Kidney (tissue), 14 donors: Measurements from ENCODE around the gene TNNI2. TPM values are rescaled to one million over a fixed set of nuclear protein-coding genes. Genes with fewer than 3 reads are reported as not detected.

Source experiments
- DNase-seq, 5 donors: peaks; one replicate each; pipeline ENCODE4 v3.0.0-alpha.2; 2013 to 2020
- FAIRE-seq: peaks from 2 replicates; lab custom pipeline; 2012; peaks lifted over from hg19 to GRCh38; lab: Jason Lieb, UNC
- H3K27ac ChIP-seq, 2 donors: one replicate each; pipeline ENCODE4 v1.7.0; 2013; ENCODE audit warnings: low read depth in 2 of 2, low read length in 2 of 2, inconsistent platforms in 1 of 2
- H3K27me3 ChIP-seq: one replicate; pipeline ENCODE4 v1.7.1; 2013; ENCODE audit warnings: low read length, inconsistent platforms; ENCODE audit not compliant: control insufficient read depth, insufficient read depth
- H3K36me3 ChIP-seq, 3 donors: one replicate each; pipeline versions ENCODE4 v1.7.0 to v1.7.1; 2013; ENCODE audit warnings: low read length in 3 of 3, control low read depth in 1 of 3, inconsistent platforms in 1 of 3; ENCODE audit not compliant: insufficient read depth in 3 of 3, control insufficient read depth in 2 of 3
- H3K4me1 ChIP-seq, 3 donors: one replicate each; pipeline versions ENCODE4 v1.7.0 to v1.7.1; 2013; ENCODE audit warnings: low read length in 3 of 3, inconsistent platforms in 1 of 3, low read depth in 1 of 3; ENCODE audit not compliant: control insufficient read depth in 2 of 3, insufficient read depth in 2 of 3
- H3K4me3 ChIP-seq, 3 donors: one replicate each; pipeline versions ENCODE4 v1.7.0 to v1.8.1; 2013; ENCODE audit warnings: low read length in 3 of 3, control low read depth in 1 of 3, inconsistent platforms in 1 of 3
- H3K9ac ChIP-seq, 3 donors: one replicate each; pipeline versions ENCODE4 v1.7.0 to v1.7.1; 2013; ENCODE audit warnings: low read length in 3 of 3, control low read depth in 1 of 3, inconsistent platforms in 1 of 3
- H3K9me3 ChIP-seq, 3 donors: one replicate each; pipeline versions ENCODE4 v1.7.0 to v1.7.1; 2013; ENCODE audit warnings: low read length in 3 of 3, control low read depth in 1 of 3, inconsistent platforms in 1 of 3; ENCODE audit not compliant: control insufficient read depth in 2 of 3, insufficient read depth in 1 of 3
- CTCF ChIP-seq: IDR thresholded peaks from 3 replicates; pipeline ENCODE4 v1.5.1; 2012; ENCODE audit warnings: mild to moderate bottlenecking, moderate library complexity, borderline replicate concordance; ENCODE audit not compliant: insufficient read depth; ENCODE audit errors: extremely low read depth
- intact Hi-C: fragments of 100-400 bp; cut with DNase I; formaldehyde crosslinking; loops from one replicate; pipeline ENCODE4 v1.11.1; 2022
- polyA plus RNA-seq: library from polyadenylated mRNA; stranded (reverse); fragments of 350-450 nt; fragmentation: Illumina TruSeq; extraction: RNeasy Lipid Tissue Mini Kit (QIAGEN cat#74804); gene quantifications from one replicate; pipeline ENCODE4 v1.2.3, GENCODE V29; 2014; ENCODE audit warnings: low read depth, low replicate concordance; ENCODE audit not compliant: insufficient read depth
- total RNA-seq: library from RNA; stranded (reverse); fragmentation: NEBNext Ultra II Directional; extraction: Animal tissue kit (Norgen Biotek cat#: 25700); gene quantifications from one replicate; pipeline ENCODE4 v1.2.1, GENCODE V29; 2021
- donor health status: control.
- donor health status: control.
- donor health status: control.
- donor health status: control.
- donor health status: control.
- donor health status: DM: yes; HTN: yes; CAD: no.
- donor health status: Normal renal cell carcinoma (clear cell type).

Gene TNNI2
- total and polyA plus RNA-seq, 2 donors from 2014 or later, result 1.3 TPM; not detected in 1

GRCh38 chr11:1835671-1836010, 3.1 kb upstream of the TNNI2 start:
- peaks cover 0 to 9% (median 0%) of the 10 kb centered on the region in 3 donors for H3K4me1 ChIP-seq
- TF ChIP-seq CTCF, result no peak
- no peak overlapping the region for H3K9ac ChIP-seq
- no peaks in the 10 kb centered on the region for H3K9me3 ChIP-seq
- H3K27ac ChIP-seq, result no peak overlapping the region
- H3K36me3 ChIP-seq, result no peaks in the 10 kb centered on the region
- H3K4me3 ChIP-seq, result no peak overlapping the region
- intact Hi-C loops, result loop anchor here (10.0 kb wide), 1 partner anchor 319 kb away; no protein-coding TSS in a partner anchor
- FAIRE-seq (no peak), DNase-seq (peak in 1 of 5 donors; percentile 48)
- no peaks in the 10 kb centered on the region for H3K27me3 ChIP-seq

DNA sequence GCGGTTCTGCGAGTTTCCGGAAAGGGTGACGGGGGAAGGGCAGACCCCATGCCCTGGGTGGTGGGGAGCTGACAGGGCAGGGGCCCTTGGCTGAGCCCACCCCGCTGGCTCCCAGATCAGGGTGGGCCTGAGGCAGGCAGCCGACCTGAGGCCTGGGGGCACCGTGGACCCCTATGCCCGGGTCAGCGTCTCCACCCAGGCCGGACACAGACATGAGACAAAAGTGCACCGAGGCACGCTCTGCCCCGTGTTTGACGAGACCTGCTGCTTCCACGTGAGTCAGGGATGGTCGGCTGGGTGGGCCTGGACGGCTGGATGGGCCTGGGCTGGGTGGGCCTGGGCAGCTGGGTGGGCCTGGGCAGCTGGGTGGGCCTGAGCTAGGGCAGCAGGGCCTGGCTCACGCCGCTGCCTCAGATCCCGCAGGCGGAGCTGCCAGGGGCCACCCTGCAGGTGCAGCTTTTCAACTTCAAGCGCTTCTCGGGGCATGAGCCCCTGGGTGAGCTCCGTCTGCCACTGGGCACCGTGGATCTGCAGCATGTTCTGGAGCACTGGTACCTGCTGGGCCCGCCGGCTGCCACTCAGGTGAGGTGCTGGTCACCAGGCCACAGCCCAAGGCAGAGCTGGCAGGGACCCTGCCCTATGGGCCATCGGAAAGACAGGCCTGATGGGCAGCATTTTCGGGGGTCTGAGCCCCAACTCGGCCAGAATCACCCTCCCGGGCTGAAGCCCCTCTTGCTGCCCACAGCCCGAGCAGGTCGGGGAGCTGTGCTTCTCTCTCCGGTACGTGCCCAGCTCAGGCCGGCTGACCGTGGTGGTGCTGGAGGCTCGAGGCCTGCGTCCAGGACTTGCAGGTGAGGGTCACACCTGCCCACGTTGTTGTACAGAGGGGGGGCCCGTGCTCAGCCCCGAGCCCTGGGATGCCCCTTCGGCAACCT, 2.5 kb upstream of the TNNI2 start:
- intact Hi-C loops, result loop anchor here (10.0 kb wide), 1 partner anchor 319 kb away; no protein-coding TSS in a partner anchor
- DNase-seq (peak in 2 of 5 donors; percentile 56 to 78), FAIRE-seq (no peak)
- H3K27me3 ChIP-seq, result no peaks in the 10 kb centered on the region
- H3K36me3 ChIP-seq, result no peaks in the 10 kb centered on the region
- no peak overlapping the region for H3K9ac ChIP-seq
- no peaks in the 10 kb centered on the region for H3K9me3 ChIP-seq
- no peak overlapping the region for H3K27ac ChIP-seq
- no peak for TF ChIP-seq CTCF
- H3K4me1 ChIP-seq, result peaks cover 0 to 8% (median 0%) of the 10 kb centered on the region in 3 donors
- H3K4me3 ChIP-seq, result no peak overlapping the region

DNA sequence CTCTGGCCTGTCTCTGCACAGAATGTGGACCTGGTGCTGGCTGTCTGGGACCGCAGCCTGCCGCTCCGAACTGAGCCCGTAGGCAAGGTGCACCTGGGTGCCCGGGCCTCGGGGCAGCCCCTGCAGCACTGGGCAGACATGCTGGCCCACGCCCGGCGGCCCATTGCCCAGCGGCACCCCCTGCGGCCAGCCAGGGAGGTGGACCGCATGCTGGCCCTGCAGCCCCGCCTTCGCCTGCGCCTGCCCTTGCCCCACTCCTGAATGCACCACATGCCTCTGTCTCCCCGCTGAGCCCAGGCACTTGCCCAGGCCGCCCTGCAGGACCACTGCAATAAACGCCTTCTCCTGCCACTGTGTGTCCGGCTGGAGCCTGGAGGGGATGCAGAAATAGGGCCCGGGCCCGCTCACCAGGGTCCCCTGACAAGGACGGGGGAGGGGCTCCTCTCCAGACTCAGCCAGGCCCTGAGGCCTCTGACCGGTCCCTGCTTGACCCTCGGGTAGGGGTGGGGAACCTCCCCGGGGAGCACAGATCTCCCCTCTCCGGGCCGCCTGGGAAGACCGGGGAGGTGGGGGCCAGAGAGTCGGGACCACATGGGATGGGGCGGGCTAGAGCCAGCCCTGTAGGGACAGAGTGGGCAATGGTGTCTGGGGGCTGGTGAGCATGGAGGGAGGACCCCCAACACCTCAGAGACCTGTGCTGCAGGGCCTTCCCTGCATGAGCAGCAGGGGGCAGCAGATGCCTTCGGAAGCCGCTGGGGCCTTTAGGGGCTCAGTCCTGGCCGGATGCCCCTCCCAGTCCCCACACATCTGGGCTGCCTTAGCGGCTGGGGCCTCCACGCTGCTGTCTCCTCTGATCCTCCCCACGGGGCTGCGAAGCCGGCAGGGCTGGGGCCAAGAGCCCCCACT, 1.4 kb upstream of the TNNI2 start:
- no peak overlapping the region for H3K4me3 ChIP-seq
- H3K36me3 ChIP-seq, result no peaks in the 10 kb centered on the region
- peak; percentile 83 for TF ChIP-seq CTCF
- H3K9ac ChIP-seq, result no peak overlapping the region
- FAIRE-seq, result no peak
- DNase-seq, result peak; percentile 84 to 91 (median 87)
- H3K9me3 ChIP-seq, result no peaks in the 10 kb centered on the region
- H3K4me1 ChIP-seq, result peaks cover 0 to 8% (median 0%) of the 10 kb centered on the region in 3 donors
- intact Hi-C loops, result loop anchor here (10.0 kb wide), 1 partner anchor 317 kb away; no protein-coding TSS in a partner anchor
- no peaks in the 10 kb centered on the region for H3K27me3 ChIP-seq
- H3K27ac ChIP-seq, result no peak overlapping the region
